ENCODE measurements around the gene TMEM184B. TPM values are rescaled to one million over a fixed set of nuclear protein-coding genes. Genes with fewer than 3 reads are reported as not detected.

The TMEM184B gene
- total RNA-seq, 1 donor from 2014 or later = 121 TPM

DNA sequence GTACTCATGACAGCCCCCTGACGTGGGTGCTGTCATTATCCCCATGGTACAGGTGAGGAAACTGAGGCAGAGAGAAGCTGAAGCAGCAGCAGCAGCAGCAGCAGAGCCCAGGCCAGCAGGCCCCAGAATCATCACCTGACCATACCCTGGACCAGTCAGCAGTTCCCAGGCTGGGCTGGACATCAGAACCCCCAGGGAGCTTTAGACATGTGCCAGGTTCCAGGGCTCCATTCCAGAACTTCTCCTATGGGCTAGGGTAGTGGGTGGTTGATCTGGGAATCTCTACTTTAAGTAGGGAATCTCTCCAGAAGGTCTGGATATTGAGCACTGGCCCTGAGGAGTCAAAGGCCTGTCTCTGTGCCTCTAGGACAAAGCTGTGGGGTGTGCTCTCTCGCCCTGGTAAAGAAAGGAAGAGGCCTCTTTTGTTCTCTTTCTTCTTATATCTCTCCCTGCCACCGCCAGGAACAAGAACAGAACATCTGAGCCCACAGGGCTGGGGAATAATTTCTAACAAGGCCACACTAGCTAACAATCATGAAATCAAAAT, 44.4 kb downstream of the TMEM184B start:
- H3K27me3 Mint-ChIP-seq (ENCODE audit: low read depth) = no peaks in the 10 kb centered on the region
- H3K4me1 Mint-ChIP-seq (ENCODE audit: low read depth) = peaks cover 7% of the 10 kb centered on the region
- no peak overlapping the region for H3K4me3 Mint-ChIP-seq (ENCODE audit: unreplicated experiment)
- no peak for DNase-seq (ENCODE audit: low spot score)
- peaks cover 33% of the 10 kb centered on the region for H3K36me3 Mint-ChIP-seq (ENCODE audit: low read depth)
- H3K27ac Mint-ChIP-seq (ENCODE audit: unreplicated experiment) = peak overlapping the region; percentile 8
- TF ChIP-seq, protein P1, sequence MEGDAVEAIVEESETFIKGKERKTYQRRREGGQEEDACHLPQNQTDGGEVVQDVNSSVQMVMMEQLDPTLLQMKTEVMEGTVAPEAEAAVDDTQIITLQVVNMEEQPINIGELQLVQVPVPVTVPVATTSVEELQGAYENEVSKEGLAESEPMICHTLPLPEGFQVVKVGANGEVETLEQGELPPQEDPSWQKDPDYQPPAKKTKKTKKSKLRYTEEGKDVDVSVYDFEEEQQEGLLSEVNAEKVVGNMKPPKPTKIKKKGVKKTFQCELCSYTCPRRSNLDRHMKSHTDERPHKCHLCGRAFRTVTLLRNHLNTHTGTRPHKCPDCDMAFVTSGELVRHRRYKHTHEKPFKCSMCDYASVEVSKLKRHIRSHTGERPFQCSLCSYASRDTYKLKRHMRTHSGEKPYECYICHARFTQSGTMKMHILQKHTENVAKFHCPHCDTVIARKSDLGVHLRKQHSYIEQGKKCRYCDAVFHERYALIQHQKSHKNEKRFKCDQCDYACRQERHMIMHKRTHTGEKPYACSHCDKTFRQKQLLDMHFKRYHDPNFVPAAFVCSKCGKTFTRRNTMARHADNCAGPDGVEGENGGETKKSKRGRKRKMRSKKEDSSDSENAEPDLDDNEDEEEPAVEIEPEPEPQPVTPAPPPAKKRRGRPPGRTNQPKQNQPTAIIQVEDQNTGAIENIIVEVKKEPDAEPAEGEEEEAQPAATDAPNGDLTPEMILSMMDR (IDR thresholded peaks at IDR 0.05) = no peak
- no peaks in the 10 kb centered on the region for H3K9me3 Mint-ChIP-seq (ENCODE audit: low read depth)

DNA sequence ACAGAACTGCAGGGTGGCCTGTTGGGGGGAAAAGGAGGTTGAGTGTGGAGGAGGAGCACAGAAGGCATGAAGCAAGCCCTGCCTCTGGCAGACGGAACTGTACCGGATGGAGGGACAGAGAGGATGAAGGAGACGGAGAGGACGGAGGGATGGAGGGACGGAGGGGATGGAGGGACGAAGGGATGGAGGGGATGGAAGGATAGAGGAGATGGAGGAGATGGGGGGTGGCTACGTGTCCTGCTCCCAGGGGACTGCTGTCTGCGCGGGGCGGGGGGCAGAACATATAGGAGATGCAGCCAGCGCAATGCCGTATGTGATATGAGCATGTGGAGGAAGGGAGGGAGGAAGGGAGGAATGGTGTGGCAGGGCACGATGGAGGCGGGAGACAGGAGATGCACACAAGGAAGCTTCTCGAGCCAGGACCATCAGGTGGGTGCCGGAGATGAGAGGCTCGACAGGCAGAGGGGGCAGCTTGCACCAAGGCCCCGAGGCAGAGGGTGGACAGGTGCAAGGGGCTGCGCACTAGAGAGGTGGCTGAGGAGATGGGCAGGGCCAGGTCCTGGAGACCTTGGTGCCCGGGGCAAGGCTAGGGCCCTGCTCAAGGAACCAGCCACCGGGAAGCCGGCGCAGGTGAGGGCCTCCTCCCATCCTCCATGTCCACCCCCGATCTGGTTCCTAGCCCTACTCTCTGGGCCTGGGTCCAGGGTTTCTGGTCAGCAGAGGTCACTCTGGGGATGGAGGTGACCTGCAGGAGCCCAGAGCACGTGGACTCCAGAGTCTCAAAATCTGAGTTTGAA, 45.8 kb downstream of the TMEM184B start:
- Mint-ChIP-seq H3K36me3 (ENCODE audit: low read depth) (peaks cover 29% of the 10 kb centered on the region), H3K27me3 (ENCODE audit: low read depth) (no peaks in the 10 kb centered on the region), H3K27ac (ENCODE audit: unreplicated experiment) (no peak overlapping the region), H3K4me1 (ENCODE audit: low read depth) (peaks cover 15% of the 10 kb centered on the region), H3K4me3 (ENCODE audit: unreplicated experiment) (no peak overlapping the region), H3K9me3 (ENCODE audit: low read depth) (no peaks in the 10 kb centered on the region)
- TF ChIP-seq, protein P1 (IDR thresholded peaks at IDR 0.05) = no peak
- DNase-seq (ENCODE audit: low spot score) = no peak

DNA sequence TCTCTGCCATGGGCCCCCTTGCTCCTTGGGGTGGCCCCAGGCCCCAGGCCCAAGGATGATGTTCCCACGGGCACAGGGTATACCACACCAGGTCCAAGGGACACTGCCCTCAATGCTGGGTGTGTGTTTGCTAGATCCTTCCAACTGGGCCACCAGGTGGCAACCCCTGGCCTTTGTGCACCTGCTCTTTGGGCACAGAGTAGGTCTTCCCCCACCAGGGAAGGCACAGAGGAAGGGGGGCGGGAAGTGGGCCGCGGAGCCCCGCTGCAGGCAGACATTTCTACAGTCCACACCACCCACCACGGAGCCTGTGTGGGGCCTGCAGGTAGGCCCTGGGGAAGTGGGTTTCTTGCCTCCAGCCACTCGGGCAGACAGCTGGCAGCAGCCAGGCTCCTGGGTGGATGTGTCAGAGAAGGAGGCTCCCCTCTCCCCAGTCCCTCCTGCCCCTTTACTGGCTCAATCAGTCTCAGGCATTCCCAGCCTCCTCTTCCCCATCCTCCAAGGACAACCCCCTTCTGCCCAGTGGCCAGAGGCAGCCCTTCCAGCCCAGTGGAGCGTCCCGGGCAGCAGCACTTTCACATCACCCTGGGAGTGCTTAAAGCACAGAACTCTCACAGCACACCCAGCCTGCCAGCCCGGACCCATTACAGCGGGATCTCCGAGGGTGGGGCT, 49.4 kb downstream of the TMEM184B start:
- Mint-ChIP-seq H3K27me3 (ENCODE audit: low read depth) (no peaks in the 10 kb centered on the region), H3K27ac (ENCODE audit: unreplicated experiment) (no peak overlapping the region), H3K36me3 (ENCODE audit: low read depth) (peaks cover 22% of the 10 kb centered on the region), H3K9me3 (ENCODE audit: low read depth) (no peaks in the 10 kb centered on the region), H3K4me1 (ENCODE audit: low read depth) (peaks cover 35% of the 10 kb centered on the region), H3K4me3 (ENCODE audit: unreplicated experiment) (no peak overlapping the region)
- DNase-seq (ENCODE audit: low spot score) = no peak
- TF ChIP-seq, protein P1 (IDR thresholded peaks at IDR 0.05) = no peak

DNA sequence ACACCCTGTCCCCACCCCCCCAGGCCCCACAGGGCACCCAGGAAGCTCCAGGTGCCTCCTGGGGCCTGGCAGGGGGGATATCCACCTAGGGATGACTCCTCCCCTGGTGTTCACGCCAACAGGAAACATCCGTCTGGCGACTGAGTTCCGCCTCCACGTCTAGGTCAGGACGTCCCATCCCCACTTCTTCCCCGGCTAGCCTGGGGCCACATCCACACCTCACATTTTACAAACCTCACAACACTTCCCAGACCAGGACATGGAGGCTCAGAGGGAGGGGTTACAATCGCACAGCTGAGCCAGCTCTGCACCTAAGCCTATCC, 50.1 kb downstream of the TMEM184B start:
- TF ChIP-seq, protein P1 (IDR thresholded peaks at IDR 0.05) = no peak
- Mint-ChIP-seq H3K27me3 (ENCODE audit: low read depth) (no peaks in the 10 kb centered on the region), H3K4me3 (ENCODE audit: unreplicated experiment) (no peak overlapping the region), H3K36me3 (ENCODE audit: low read depth) (peaks cover 22% of the 10 kb centered on the region), H3K27ac (ENCODE audit: unreplicated experiment) (peak overlapping the region; percentile 69), H3K4me1 (ENCODE audit: low read depth) (peaks cover 42% of the 10 kb centered on the region), H3K9me3 (ENCODE audit: low read depth) (no peaks in the 10 kb centered on the region)
- DNase-seq (ENCODE audit: low spot score) = no peak

DNA sequence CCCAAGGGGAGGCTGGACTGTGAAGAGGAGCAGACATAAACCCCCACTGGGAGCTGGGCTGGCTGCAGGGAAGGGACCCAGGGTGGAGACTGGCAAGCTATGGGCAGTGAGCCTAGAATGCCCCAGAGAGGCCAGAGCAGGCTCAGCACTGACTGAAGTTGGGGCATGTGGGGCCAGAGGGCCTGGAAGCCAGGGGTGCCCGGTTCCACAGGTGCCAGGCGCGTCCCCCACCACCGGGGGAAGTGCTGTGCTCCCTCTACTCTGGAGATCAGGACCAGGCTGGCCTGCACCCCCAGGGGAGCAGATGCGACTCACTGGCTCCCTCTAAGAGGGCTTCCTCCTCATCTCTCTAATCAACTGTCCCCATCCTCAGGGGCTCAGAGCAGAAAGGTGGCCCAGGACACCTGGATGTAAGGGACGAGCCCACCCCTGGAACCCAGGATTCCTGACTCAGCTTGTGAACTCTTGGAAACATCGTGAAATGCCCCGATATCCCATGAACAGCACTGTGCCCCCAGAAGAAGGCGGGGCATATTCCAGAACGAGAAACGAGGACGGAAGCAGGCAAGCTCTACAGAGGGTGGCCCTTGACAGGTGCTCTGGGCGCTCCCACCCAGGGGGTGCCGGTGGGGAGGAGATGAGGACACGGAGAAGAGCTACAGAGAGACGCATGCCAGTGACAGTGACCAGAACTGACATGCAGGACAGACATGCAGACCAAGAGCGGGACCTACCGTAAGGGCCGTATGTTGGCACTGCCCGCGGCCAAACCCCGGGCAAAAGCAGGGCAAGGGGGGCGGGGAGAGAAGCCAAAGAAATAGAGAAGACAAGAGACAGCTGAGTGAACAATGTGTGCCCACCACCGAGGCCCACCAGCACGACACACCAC, 50.7 kb downstream of the TMEM184B start:
- Mint-ChIP-seq H3K9me3 (ENCODE audit: low read depth) (no peaks in the 10 kb centered on the region), H3K36me3 (ENCODE audit: low read depth) (peaks cover 22% of the 10 kb centered on the region), H3K4me1 (ENCODE audit: low read depth) (peaks cover 46% of the 10 kb centered on the region), H3K27ac (ENCODE audit: unreplicated experiment) (peak overlapping the region; percentile 51), H3K27me3 (ENCODE audit: low read depth) (no peaks in the 10 kb centered on the region), H3K4me3 (ENCODE audit: unreplicated experiment) (no peak overlapping the region)
- TF ChIP-seq, protein P1 (IDR thresholded peaks at IDR 0.05) = no peak
- no peak for DNase-seq (ENCODE audit: low spot score)

All from chondrocyte (in vitro differentiated cells).